H1 (cell line): ENCODE measurements around the gene UBAP1.

Experiments
- ATF3 ChIP-seq: IDR thresholded peaks from 2 replicates; pipeline ENCODE4 v1.6.1; 2011; ENCODE audit warnings: low read depth, mild to moderate bottlenecking, low read length; ENCODE audit not compliant: insufficient read depth
- CHD2 ChIP-seq: IDR thresholded peaks from 2 replicates; pipeline ENCODE4 v1.6.1; 2012; ENCODE audit warnings: low read length, improper control_type of control experiment
- CTCF ChIP-seq, 3 experiments: IDR thresholded peaks; 1 replicate in 2 of 3; 2 replicates in 1 of 3; pipeline versions ENCODE4 v1.5.1 to v1.6.1; 2011; ENCODE audit warnings: low read length in 3 of 3, mild to moderate bottlenecking in 3 of 3, inconsistent platforms in 2 of 3, low read depth in 1 of 3, moderate library complexity in 1 of 3; ENCODE audit not compliant: insufficient read depth in 1 of 3; ENCODE audit errors: control extremely low read depth in 1 of 3
- EZH2 ChIP-seq: fragments of 200-600 bp; sonication (generic); IDR thresholded peaks from 2 replicates; pipeline ENCODE4 v1.7.1; 2012; ENCODE audit warnings: low read depth, mild to moderate bottlenecking, moderate library complexity, low read length, inconsistent platforms; ENCODE audit not compliant: severe bottlenecking
- KDM1A ChIP-seq: fragments of 200-600, 300-600 bp; sonication (generic); IDR thresholded peaks from 2 replicates; pipeline ENCODE4 v1.7.1; 2016; ENCODE audit warnings: mild to moderate bottlenecking, low read length, borderline replicate concordance
- TAF1 ChIP-seq: IDR thresholded peaks from 2 replicates; pipeline ENCODE4 v1.6.1; 2011; ENCODE audit warnings: mild to moderate bottlenecking, low read depth, low read length
- TAF7 ChIP-seq: optimal IDR thresholded peaks from 2 replicates; pipeline ENCODE3; 2011; ENCODE audit warnings: low read depth, mild to moderate bottlenecking, inconsistent platforms, low read length, moderate library complexity, borderline replicate concordance
- TCF12 ChIP-seq: IDR thresholded peaks from 2 replicates; pipeline ENCODE4 v1.6.1; 2011; ENCODE audit warnings: low read depth, mild to moderate bottlenecking, low read length
- ZNF274 ChIP-seq: IDR thresholded peaks from 2 replicates; pipeline ENCODE4 v1.7.0; 2012; ENCODE audit warnings: low read length, borderline replicate concordance; ENCODE audit errors: extremely low read depth

GRCh38 chr9:34206561-34206960 is 27.7 kb downstream of the UBAP1 start:
- no peak for TF ChIP-seq EZH2
- no peak for TF ChIP-seq KDM1A
- no peak for TF ChIP-seq CTCF (IDR thresholded peaks at IDR 0.05; ENCODE audit: control extremely low read depth in 1 of 3, insufficient read depth in 1 of 3, low read depth in 1 of 3, low read length in 3 of 3)
- no peak for TF ChIP-seq ZNF274
- TF ChIP-seq TAF7, result no peak
- TF ChIP-seq CHD2, result no peak
- no peak for TF ChIP-seq ATF3
- no peak for TF ChIP-seq TCF12
- TF ChIP-seq TAF1, result no peak
